Epithelial cell of proximal tubule (primary cell): Measurements from ENCODE around the gene LRRC10. TPM values are rescaled to one million over a fixed set of nuclear protein-coding genes. Genes with fewer than 3 reads are reported as not detected.

Experiments
- DNase-seq: peaks from one replicate; pipeline ENCODE4 v3.0.0-alpha.2; 2011; ENCODE audit warnings: low read depth
- H3K4me3 ChIP-seq: 2 replicates; pipeline ENCODE4 v1.5.1; 2011; ENCODE audit warnings: low read depth, mild to moderate bottlenecking, low read length
- CTCF ChIP-seq: conservative IDR thresholded peaks from 2 replicates; pipeline ENCODE4 v1.5.1; 2012; ENCODE audit warnings: low read depth, mild to moderate bottlenecking, low read length
- total RNA-seq: library from RNA; depleted of rRNA; stranded (reverse); fragments of >200 nt; gene quantifications from 2 replicates; pipeline ENCODE4 v1.2.3, GENCODE V29; 2015

Gene LRRC10
- total RNA-seq, 1 donor from 2014 or later: not detected

GRCh38 chr12:69651922-69652321, 41.2 kb upstream of the LRRC10 start:
- TF ChIP-seq CTCF: no peak
- DNase-seq: no peak
- H3K4me3 ChIP-seq: no peak overlapping the region

GRCh38 chr12:69649529-69649928, 38.8 kb upstream of the LRRC10 start:
- no peak for DNase-seq
- no peak for TF ChIP-seq CTCF

GRCh38 chr12:69648476-69648875, 37.8 kb upstream of the LRRC10 start:
- peak; percentile 98 for DNase-seq
- H3K4me3 ChIP-seq: no peak overlapping the region
- no peak for TF ChIP-seq CTCF

More at GRCh38 chr12:69649529-69649928, 38.8 kb upstream of the LRRC10 start:
- no peak overlapping the region for H3K4me3 ChIP-seq

GRCh38 chr12:69647178-69647577, 36.5 kb upstream of the LRRC10 start:
- H3K4me3 ChIP-seq: no peak overlapping the region
- no peak for DNase-seq
- TF ChIP-seq CTCF: no peak

- no peak overlapping the region for H3K4me3 ChIP-seq
- TF ChIP-seq CTCF: no peak
- no peak for DNase-seq
These were observed 34.3 kb upstream of the LRRC10 start for GRCh38 chr12:69645031-69645430.

- no peak overlapping the region for H3K4me3 ChIP-seq
- TF ChIP-seq CTCF: no peak
- no peak for DNase-seq
These were observed 33.8 kb upstream of the LRRC10 start for GRCh38 chr12:69644511-69644910.

- no peak for TF ChIP-seq CTCF
These were observed 31.8 kb upstream of the LRRC10 start for GRCh38 chr12:69642531-69642930.

More at GRCh38 chr12:69642531-69642930, 31.8 kb upstream of the LRRC10 start:
- H3K4me3 ChIP-seq: no peak overlapping the region
- no peak for DNase-seq
